Kasumi-1 (cell line): Measurements from ENCODE around the gene RALGAPA1.
"Not testable (repeated sequence)": the region's sequence is repeated elsewhere in the genome, so short reads cannot be mapped to it uniquely, and the experiment has no call there.

Experiments used
- DNase-seq, 2 experiments: peaks; one replicate each; lab custom pipeline; 2025; lab: John Stamatoyannopoulos, UW

Gene RALGAPA1

GRCh38 chr14:35821564-35822411 is 12.7 kb upstream of the RALGAPA1 start:
- DNase-seq = peak; percentile 68 to 77

GRCh38 chr14:35819591-35820540 is 10.8 kb upstream of the RALGAPA1 start:
- DNase-seq = no peak

GRCh38 chr14:35818346-35819115 is 9.4 kb upstream of the RALGAPA1 start:
- peak; percentile 55 to 57 for DNase-seq

GRCh38 chr14:35814371-35815005 is 5.4 kb upstream of the RALGAPA1 start:
- peak; percentile 80 to 90 for DNase-seq

GRCh38 chr14:35810963-35811362 is 1.9 kb upstream of the RALGAPA1 start:
- no peak for DNase-seq

GRCh38 chr14:35809597-35809996 is 502 bp upstream of the RALGAPA1 start:
- no peak for DNase-seq

- DNase-seq = peak in 1 of 2 experiments; percentile 40
These were observed 938 bp downstream of the RALGAPA1 start for GRCh38 chr14:35808076-35808637.

GRCh38 chr14:35807131-35807961 is 1.7 kb downstream of the RALGAPA1 start:
- DNase-seq = no peak

GRCh38 chr14:35806006-35806907 is 2.8 kb downstream of the RALGAPA1 start:
- DNase-seq = no peak

GRCh38 chr14:35797796-35798195 is 11.3 kb downstream of the RALGAPA1 start:
- no peak for DNase-seq

- DNase-seq = no peak
These were observed 19.4 kb downstream of the RALGAPA1 start for GRCh38 chr14:35789651-35790050.

GRCh38 chr14:35786856-35787255 is 22.2 kb downstream of the RALGAPA1 start:
- no peak for DNase-seq

GRCh38 chr14:35783699-35784098 is 25.4 kb downstream of the RALGAPA1 start:
- no peak for DNase-seq

- no peak for DNase-seq
These were observed 29.7 kb downstream of the RALGAPA1 start for GRCh38 chr14:35779368-35779767.

- DNase-seq = not testable (repeated sequence)
These were observed 31.5 kb downstream of the RALGAPA1 start for GRCh38 chr14:35777550-35777949.

GRCh38 chr14:35776823-35777222 is 32.3 kb downstream of the RALGAPA1 start:
- DNase-seq = no peak

GRCh38 chr14:35776085-35776484 is 33.0 kb downstream of the RALGAPA1 start:
- not testable (repeated sequence) for DNase-seq

GRCh38 chr14:35766700-35767082 is 42.4 kb downstream of the RALGAPA1 start:
- no peak for DNase-seq

- no peak for DNase-seq
These were observed 42.9 kb downstream of the RALGAPA1 start for GRCh38 chr14:35766036-35766699.
